Measurements from ENCODE around the gene NPC1. TPM values are rescaled to one million over a fixed set of nuclear protein-coding genes. Genes with fewer than 3 reads are reported as not detected.

NPC1 gene
- polyA plus RNA-seq, 1 donor (not counting 4 experiments of a cell fraction or from before 2014, with no cell fraction given): 49.9 TPM

DNA sequence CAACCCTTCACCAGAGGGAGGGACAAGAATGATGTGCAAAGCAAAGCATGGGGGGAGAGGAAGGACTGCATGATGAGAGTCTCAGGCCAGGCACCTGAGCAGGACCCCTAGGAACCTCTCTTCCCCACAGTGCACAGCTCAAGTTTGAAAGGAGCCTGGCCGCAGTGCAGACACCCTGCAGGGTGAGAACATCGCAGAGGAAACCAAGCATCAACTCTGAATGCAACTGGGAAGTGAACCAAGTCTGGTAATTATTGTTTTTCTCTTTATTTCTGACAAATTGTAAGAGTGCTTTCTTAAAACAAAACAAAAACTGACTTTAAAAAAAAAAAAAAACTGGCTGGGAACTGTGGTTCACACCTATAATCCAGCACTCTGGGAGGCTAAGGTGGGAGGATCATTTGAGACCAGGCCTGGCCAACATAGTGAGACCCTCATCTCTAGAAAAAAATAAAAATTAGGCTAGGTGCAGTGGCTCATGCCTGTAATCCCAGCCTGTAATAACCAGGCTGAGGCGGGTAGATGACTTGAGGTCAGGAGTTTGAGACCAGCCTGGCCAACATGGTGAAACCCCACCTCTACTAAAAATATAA, 15.3 kb downstream of the NPC1 start:
- peaks cover 30% of the 10 kb centered on the region for H3K79me2 ChIP-seq (ENCODE audit: control insufficient read depth, insufficient read depth, low read length)
- no peaks in the 10 kb centered on the region for H3K9me3 ChIP-seq (ENCODE audit: control insufficient read depth, low read depth, low read length)
- peaks cover 13% of the 10 kb centered on the region for H4K20me1 ChIP-seq (ENCODE audit: control insufficient read depth, extremely low read depth, insufficient read depth, low read length)
- no peak overlapping the region for H3K4me2 ChIP-seq (ENCODE audit: control insufficient read depth, extremely low read depth, insufficient read depth, low read depth, low read length)
- H3K4me1 ChIP-seq (ENCODE audit: control insufficient read depth, extremely low read depth, insufficient read depth, low read length): peaks cover 14% of the 10 kb centered on the region
- H3K27me3 ChIP-seq (ENCODE audit: control insufficient read depth, extremely low read depth, insufficient read depth, low read length): no peaks in the 10 kb centered on the region
- peaks cover 29 to 56% of the 10 kb centered on the region in 2 experiments for H3K36me3 ChIP-seq (ENCODE audit: control insufficient read depth in 2 of 2, extremely low read depth in 1 of 2, insufficient read depth in 2 of 2, low read length in 2 of 2)
- TF ChIP-seq EZH2 (IDR thresholded peaks at IDR 0.05; ENCODE audit: low read length) (no peak), CTCF (optimal IDR thresholded peaks at IDR 0.05 in 1 of 3, IDR thresholded peaks at IDR 0.05 in 1 of 3, conservative IDR thresholded peaks at IDR 0.05 in 1 of 3; ENCODE audit: extremely low read depth in 1 of 3, insufficient read depth in 2 of 3, low read length in 3 of 3) (no peak)
- H3K4me3 ChIP-seq (ENCODE audit: control insufficient read depth in 2 of 3, extremely low read depth in 1 of 3, insufficient read depth in 2 of 3, low read depth in 1 of 3, low read length in 3 of 3): no peak overlapping the region
- no peak overlapping the region for H3K9ac ChIP-seq (ENCODE audit: control insufficient read depth, extremely low read depth, insufficient read depth, low read length)
- H3K9me1 ChIP-seq (ENCODE audit: control insufficient read depth, extremely low read depth, insufficient read depth, low read length): no peaks in the 10 kb centered on the region
- no peak overlapping the region for H3K27ac ChIP-seq (ENCODE audit: control insufficient read depth, insufficient read depth, low read length)
- DNase-seq (ENCODE audit: low read depth, low spot score) (no peak), FAIRE-seq (no peak)
- H2AFZ ChIP-seq (ENCODE audit: control insufficient read depth, low read length): no peak overlapping the region
- dilution Hi-C loops (cut with MboI; ENCODE audit: extremely low pct_ligation_motif_present, low sequenced_read_pairs): no loop called here

DNA sequence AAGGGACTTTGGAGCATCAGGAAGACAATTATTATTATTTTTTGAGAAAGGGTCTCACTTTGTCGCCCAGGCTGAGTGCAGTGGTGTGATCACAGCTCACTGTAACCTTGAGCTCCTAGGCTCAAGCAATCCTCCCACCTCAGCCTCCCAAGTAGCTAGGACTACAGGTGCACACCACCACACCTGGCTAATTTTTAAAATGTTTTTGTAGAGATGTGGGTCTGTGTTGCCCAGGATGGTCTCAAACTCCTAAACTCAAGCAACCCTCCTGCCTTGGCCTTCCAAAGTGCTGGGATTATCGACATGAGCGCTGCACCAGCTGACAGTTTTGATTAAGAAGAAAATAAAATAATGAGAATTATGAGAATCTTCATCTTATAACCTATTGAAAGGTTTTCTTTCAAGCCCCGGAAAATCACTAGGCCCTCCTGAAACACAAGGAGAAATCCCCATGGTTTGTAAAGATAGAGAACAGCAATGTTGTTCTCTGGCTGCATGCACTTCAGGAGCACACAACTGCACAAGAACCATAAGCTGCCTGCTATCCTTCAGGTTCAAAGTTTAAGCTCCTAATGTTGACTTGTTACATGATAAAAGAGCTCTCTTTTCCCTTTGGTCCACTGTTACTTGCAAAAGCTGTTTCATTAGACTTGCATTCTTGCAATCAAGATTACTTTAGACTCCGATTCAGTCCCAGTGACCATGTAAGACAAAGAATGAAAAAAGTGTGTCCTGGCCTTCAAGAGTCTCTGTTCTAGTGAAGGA, 16.8 kb downstream of the NPC1 start:
- Histone ChIP-seq H3K36me3 (ENCODE audit: control insufficient read depth in 2 of 2, extremely low read depth in 1 of 2, insufficient read depth in 2 of 2, low read length in 2 of 2) (peaks cover 25 to 63% of the 10 kb centered on the region in 2 experiments), H4K20me1 (ENCODE audit: control insufficient read depth, extremely low read depth, insufficient read depth, low read length) (peaks cover 9% of the 10 kb centered on the region), H3K9me1 (ENCODE audit: control insufficient read depth, extremely low read depth, insufficient read depth, low read length) (no peaks in the 10 kb centered on the region), H3K9me3 (ENCODE audit: control insufficient read depth, low read depth, low read length) (no peaks in the 10 kb centered on the region), H3K27me3 (ENCODE audit: control insufficient read depth, extremely low read depth, insufficient read depth, low read length) (no peaks in the 10 kb centered on the region), H3K27ac (ENCODE audit: control insufficient read depth, insufficient read depth, low read length) (no peak overlapping the region), H3K9ac (ENCODE audit: control insufficient read depth, extremely low read depth, insufficient read depth, low read length) (no peak overlapping the region), H3K79me2 (ENCODE audit: control insufficient read depth, insufficient read depth, low read length) (peaks cover 21% of the 10 kb centered on the region), H3K4me3 (ENCODE audit: control insufficient read depth in 2 of 3, extremely low read depth in 1 of 3, insufficient read depth in 2 of 3, low read depth in 1 of 3, low read length in 3 of 3) (no peak overlapping the region), H3K4me1 (ENCODE audit: control insufficient read depth, extremely low read depth, insufficient read depth, low read length) (peaks cover 13% of the 10 kb centered on the region), H3K4me2 (ENCODE audit: control insufficient read depth, extremely low read depth, insufficient read depth, low read depth, low read length) (no peak overlapping the region), H2AFZ (ENCODE audit: control insufficient read depth, low read length) (no peak overlapping the region)
- FAIRE-seq (no peak), DNase-seq (ENCODE audit: low read depth, low spot score) (no peak)
- dilution Hi-C loops (cut with MboI; ENCODE audit: extremely low pct_ligation_motif_present, low sequenced_read_pairs): no loop called here
- TF ChIP-seq EZH2 (IDR thresholded peaks at IDR 0.05; ENCODE audit: low read length) (no peak), CTCF (optimal IDR thresholded peaks at IDR 0.05 in 1 of 3, IDR thresholded peaks at IDR 0.05 in 1 of 3, conservative IDR thresholded peaks at IDR 0.05 in 1 of 3; ENCODE audit: extremely low read depth in 1 of 3, insufficient read depth in 2 of 3, low read length in 3 of 3) (no peak)
